Measurements from ENCODE around the gene GRID1.

- no peak for TF ChIP-seq CTCF (conservative IDR thresholded peaks at IDR 0.05; ENCODE audit: low read depth, low read length)
- TF ChIP-seq EZH2phosphoT487 (IDR thresholded peaks at IDR 0.05; ENCODE audit: borderline replicate concordance, low read length), result no peak
These were observed 103.4 kb downstream of the GRID1 start for GRCh38 chr10:86263209-86263608.

Data from PC-3 (cell line).